ENCODE measurements around the gene PHF2.

PHF2 gene

GRCh38 chr9:93597142-93597706 lies 20.8 kb downstream of the PHF2 start:
- Histone ChIP-seq H3K4me1 (peaks cover 50 to 85% (median 83%) of the 10 kb centered on the region in 10 experiments), H3K36me3 (peaks cover 0 to 6% (median 0%) of the 10 kb centered on the region in 11 experiments; a peak in 1 of 22 replicates), H3K9me3 (replicated peaks in 1 of 11) (no peaks in the 10 kb centered on the region), H3K27me3 (no peaks in the 10 kb centered on the region), H3K27ac (no peak overlapping the region; a peak in 1 of 22 replicates), H3K9ac (0 out of 22 replicates have a peak overlapping the region, but pooled peaks of 1 of the 11 experiments have one; percentile 24), H3K4me2 (peak overlapping the region in 9 of 11 experiments; percentile 47 to 89 (median 79); a peak in 16 of 22 replicates), H3K4me3 (no peak overlapping the region), H4K20me1 (peaks cover 91 to 100% (median 99%) of the 10 kb centered on the region in 11 experiments)
- no peak for TF ChIP-seq Cebpa-rat (IDR thresholded peaks at IDR 0.05)

- no peak overlapping the region for H3K4me3 ChIP-seq
- TF ChIP-seq Cebpa-rat (IDR thresholded peaks at IDR 0.05) = no peak
- peaks cover 47 to 86% (median 80%) of the 10 kb centered on the region in 10 experiments for H3K4me1 ChIP-seq
- H3K9me3 ChIP-seq (replicated peaks in 1 of 11) = no peaks in the 10 kb centered on the region; a peak in 1 of 22 replicates
- H3K9ac ChIP-seq = peak overlapping the region in 4 of 11 experiments; percentile 2 to 25 (median 16); a peak in 2 of 22 replicates
- H3K27me3 ChIP-seq = no peaks in the 10 kb centered on the region
- H4K20me1 ChIP-seq = peaks cover 87 to 100% (median 99%) of the 10 kb centered on the region in 11 experiments
- H3K36me3 ChIP-seq = peaks cover 0 to 6% (median 3%) of the 10 kb centered on the region in 11 experiments; a peak in 2 of 22 replicates
- H3K27ac ChIP-seq = peak overlapping the region in 4 of 11 experiments; percentile 1 to 49 (median 40); a peak in 6 of 22 replicates
- peak overlapping the region; percentile 13 to 89 (median 74); a peak in 19 of 22 replicates for H3K4me2 ChIP-seq
These were observed 21.7 kb downstream of the PHF2 start for GRCh38 chr9:93597871-93598646.

DNA sequence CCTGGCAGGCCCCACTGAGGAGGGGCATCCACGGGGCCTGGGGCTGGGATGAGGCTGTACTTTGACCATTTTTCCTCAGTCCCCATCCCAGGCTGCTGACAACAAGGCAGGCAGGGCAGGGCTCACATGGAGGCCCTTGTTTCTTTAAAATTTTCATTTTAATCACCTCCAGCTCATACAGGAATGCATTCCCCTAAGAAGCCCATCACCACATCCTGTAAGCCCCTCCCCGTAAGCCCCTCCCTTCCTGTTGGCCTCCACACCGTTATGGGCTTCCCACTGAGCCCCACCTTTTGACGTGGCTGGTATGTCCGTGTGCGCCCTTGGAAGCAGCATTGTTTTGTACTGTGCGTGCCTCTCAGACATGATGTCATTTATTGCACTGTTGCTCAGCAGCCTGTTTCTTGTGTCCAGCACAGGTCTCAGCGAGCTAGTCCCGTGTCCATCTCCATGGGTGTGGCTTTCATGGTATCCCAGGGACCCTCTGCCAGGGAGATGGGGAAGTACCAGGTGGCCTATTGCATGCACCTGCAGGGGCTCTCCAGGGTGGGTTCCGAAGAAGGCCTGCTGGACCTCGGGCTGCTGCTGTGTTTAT lies 22.4 kb downstream of the PHF2 start:
- no peak for TF ChIP-seq Cebpa-rat (IDR thresholded peaks at IDR 0.05)
- Histone ChIP-seq H3K4me1 (peaks cover 46 to 87% (median 78%) of the 10 kb centered on the region in 10 experiments), H3K36me3 (peaks cover 0 to 12% (median 4%) of the 10 kb centered on the region in 11 experiments; a peak in 7 of 22 replicates), H3K9me3 (replicated peaks in 1 of 11) (peaks cover 0 to 5% (median 3%) of the 10 kb centered on the region in 11 experiments; a peak in 7 of 22 replicates), H3K4me2 (peak overlapping the region; percentile 13 to 89 (median 74); a peak in 19 of 22 replicates), H3K27me3 (no peaks in the 10 kb centered on the region), H3K4me3 (no peak overlapping the region), H3K27ac (peak overlapping the region in 3 of 11 experiments; percentile 1 to 49 (median 44); a peak in 3 of 22 replicates), H4K20me1 (peaks cover 85 to 100% (median 99%) of the 10 kb centered on the region in 11 experiments), H3K9ac (peak overlapping the region in 2 of 11 experiments; percentile 20 to 25; a peak in 1 of 22 replicates)

DNA sequence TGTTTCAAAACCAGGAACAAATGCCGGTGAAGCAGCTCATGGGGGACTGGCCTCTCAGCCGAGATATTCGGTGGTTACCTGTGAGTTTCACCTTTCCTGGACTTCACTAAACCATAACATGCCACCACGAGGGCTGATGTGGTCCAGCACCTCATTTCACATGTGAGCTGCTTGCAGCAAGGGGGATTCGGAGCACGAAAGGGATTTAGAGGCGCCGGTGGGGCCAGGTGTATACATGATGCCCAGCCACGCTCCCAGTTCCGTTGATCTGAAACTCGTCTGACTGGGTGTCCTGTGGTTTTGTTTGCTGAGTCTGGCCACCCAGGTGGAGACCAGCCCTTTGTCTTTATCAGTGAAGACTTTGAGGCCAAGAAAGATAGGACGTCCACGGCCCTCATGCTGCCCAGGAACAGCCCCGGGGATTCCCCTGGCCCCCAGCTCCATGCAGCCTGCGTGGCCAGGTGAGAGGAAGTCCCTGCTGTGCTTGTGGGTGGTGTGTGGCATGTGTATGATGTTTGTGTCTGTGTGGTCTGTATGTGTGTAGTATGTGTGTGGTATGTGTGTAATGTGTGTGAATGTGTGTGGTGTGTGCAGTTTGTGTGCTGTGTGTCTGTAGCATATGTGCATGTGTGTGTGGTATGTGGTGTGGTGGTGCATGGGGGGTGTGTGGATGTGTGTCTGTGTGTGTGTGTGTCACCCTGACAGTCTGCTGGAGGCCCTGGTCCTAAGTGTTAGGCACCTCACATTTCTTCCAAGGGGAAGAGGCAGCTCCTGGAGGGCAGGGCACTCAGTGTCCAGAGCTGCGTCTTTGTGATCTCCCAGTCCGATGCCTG lies 23.4 kb downstream of the PHF2 start:
- H4K20me1 ChIP-seq = peaks cover 74 to 94% (median 90%) of the 10 kb centered on the region in 11 experiments
- peaks cover 3 to 13% (median 11%) of the 10 kb centered on the region in 11 experiments; a peak in 15 of 22 replicates for H3K9me3 ChIP-seq (replicated peaks in 1 of 11)
- H3K27ac ChIP-seq = peak overlapping the region in 5 of 11 experiments; percentile 25 to 47 (median 40); a peak in 8 of 22 replicates
- peaks cover 38 to 76% (median 68%) of the 10 kb centered on the region in 10 experiments for H3K4me1 ChIP-seq
- H3K27me3 ChIP-seq = no peaks in the 10 kb centered on the region
- H3K9ac ChIP-seq = 0 out of 22 replicates have a peak overlapping the region, but pooled peaks of 2 of the 11 experiments have one; percentile 19
- peak overlapping the region; percentile 68 to 89 (median 79) for H3K4me2 ChIP-seq
- no peak for TF ChIP-seq Cebpa-rat (IDR thresholded peaks at IDR 0.05)
- H3K36me3 ChIP-seq = peaks cover 0 to 15% (median 5%) of the 10 kb centered on the region in 11 experiments; a peak in 7 of 22 replicates
- H3K4me3 ChIP-seq = no peak overlapping the region

GRCh38 chr9:93600504-93600903 lies 24.1 kb downstream of the PHF2 start:
- no peak for TF ChIP-seq Cebpa-rat (IDR thresholded peaks at IDR 0.05)
- H3K9ac ChIP-seq = peak overlapping the region in 5 of 11 experiments; percentile 11 to 30 (median 19); a peak in 3 of 22 replicates
- peaks cover 67 to 92% (median 83%) of the 10 kb centered on the region in 11 experiments; a peak in 21 of 22 replicates for H4K20me1 ChIP-seq
- H3K27ac ChIP-seq = peak overlapping the region in 5 of 11 experiments; percentile 25 to 47 (median 40); a peak in 9 of 22 replicates
- H3K27me3 ChIP-seq = no peaks in the 10 kb centered on the region
- peaks cover 1 to 22% (median 7%) of the 10 kb centered on the region in 11 experiments; a peak in 11 of 22 replicates for H3K36me3 ChIP-seq
- H3K4me2 ChIP-seq = peak overlapping the region; percentile 68 to 89 (median 79)
- H3K4me1 ChIP-seq = peaks cover 38 to 76% (median 68%) of the 10 kb centered on the region in 10 experiments
- peaks cover 9 to 20% (median 17%) of the 10 kb centered on the region in 11 experiments; a peak in 20 of 22 replicates for H3K9me3 ChIP-seq (replicated peaks in 1 of 11)
- no peak overlapping the region for H3K4me3 ChIP-seq

DNA sequence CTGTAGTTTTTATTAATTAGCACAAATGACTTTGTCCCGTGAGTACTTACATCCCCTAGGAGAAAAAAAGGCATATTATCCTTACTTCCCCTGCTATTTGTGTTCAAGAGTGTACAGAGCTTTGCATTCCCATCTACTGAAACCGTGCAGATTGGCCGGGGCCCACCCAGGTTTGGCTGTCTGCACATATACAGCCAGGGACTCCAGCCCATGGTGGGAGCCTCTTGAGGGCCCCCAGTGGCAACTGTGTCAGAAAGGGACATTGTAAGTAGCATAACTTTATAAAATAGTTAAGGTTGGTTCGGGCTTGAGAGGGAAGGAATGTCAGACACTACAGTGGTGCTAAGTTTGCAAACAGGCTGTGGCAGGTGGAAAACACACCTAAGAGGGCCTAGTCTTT lies 24.7 kb downstream of the PHF2 start:
- H4K20me1 ChIP-seq = peaks cover 61 to 92% (median 78%) of the 10 kb centered on the region in 11 experiments; a peak in 21 of 22 replicates
- TF ChIP-seq Cebpa-rat (IDR thresholded peaks at IDR 0.05) = no peak
- no peaks in the 10 kb centered on the region for H3K27me3 ChIP-seq
- peaks cover 38 to 71% (median 65%) of the 10 kb centered on the region in 10 experiments for H3K4me1 ChIP-seq
- peaks cover 6 to 27% (median 13%) of the 10 kb centered on the region in 11 experiments; a peak in 14 of 22 replicates for H3K36me3 ChIP-seq
- peak overlapping the region; percentile 68 to 89 (median 79) for H3K4me2 ChIP-seq
- peak overlapping the region in 2 of 11 experiments; percentile 8 to 47; a peak in 2 of 22 replicates for H3K27ac ChIP-seq
- H3K9ac ChIP-seq = peak overlapping the region in 4 of 11 experiments; percentile 11 to 30 (median 16); a peak in 3 of 22 replicates
- no peak overlapping the region for H3K4me3 ChIP-seq
- H3K9me3 ChIP-seq (replicated peaks in 1 of 11) = peaks cover 15 to 26% (median 23%) of the 10 kb centered on the region in 11 experiments

DNA sequence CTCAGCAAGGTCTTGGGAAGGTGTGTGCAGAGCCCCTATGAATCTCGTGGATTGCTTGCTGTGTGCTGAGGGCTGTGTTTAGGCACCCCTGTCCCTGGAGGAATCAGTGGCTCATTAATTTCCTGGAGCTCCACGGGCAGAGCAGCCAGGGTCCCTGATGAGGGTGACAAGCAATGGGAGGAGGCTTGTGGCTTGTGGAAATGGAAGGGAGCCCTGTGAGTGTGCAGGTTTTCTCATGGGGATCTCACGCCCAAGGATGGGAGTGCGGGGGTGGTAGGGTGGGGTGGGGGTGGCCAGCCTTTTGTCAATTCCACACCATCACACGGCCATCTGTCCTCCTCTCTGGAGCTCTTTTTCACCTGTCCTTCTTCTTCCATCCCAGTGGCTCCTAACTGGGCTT lies 25.3 kb downstream of the PHF2 start:
- H3K4me1 ChIP-seq = peaks cover 38 to 65% (median 59%) of the 10 kb centered on the region in 10 experiments
- H3K27ac ChIP-seq = peak overlapping the region in 1 of 11 experiments; percentile 8; a peak in 1 of 22 replicates
- H4K20me1 ChIP-seq = peaks cover 55 to 87% (median 72%) of the 10 kb centered on the region in 11 experiments; a peak in 21 of 22 replicates
- peaks cover 6 to 30% (median 13%) of the 10 kb centered on the region in 11 experiments; a peak in 14 of 22 replicates for H3K36me3 ChIP-seq
- peak overlapping the region in 2 of 11 experiments; percentile 15 to 17; a peak in 1 of 22 replicates for H3K9ac ChIP-seq
- peak overlapping the region; percentile 68 to 89 (median 79) for H3K4me2 ChIP-seq
- no peaks in the 10 kb centered on the region for H3K27me3 ChIP-seq
- H3K9me3 ChIP-seq (replicated peaks in 1 of 11) = peaks cover 18 to 32% (median 29%) of the 10 kb centered on the region in 11 experiments
- H3K4me3 ChIP-seq = no peak overlapping the region
- no peak for TF ChIP-seq Cebpa-rat (IDR thresholded peaks at IDR 0.05)

All from BLaER1 treated with 17β-estradiol and CSF1 and Interleukin-3, amounts not matched to agents 10 nM and 100 nM (cell line).